PC-3 (cell line): ENCODE data around the gene CHTF18. TPM values are rescaled to one million over a fixed set of nuclear protein-coding genes. Genes with fewer than 3 reads are reported as not detected.

Experiments
- ATAC-seq: fragments of 200-7000 bp; cut with Tn5 transposase; 2 replicates; pipeline ENCODE4 v1.9.1; 2020; ENCODE audit warnings: mild to moderate bottlenecking, moderate library complexity
- BruUV-seq: library from RNA; stranded (reverse); fragments of 400-500 nt; replicated peaks from 2 replicates; lab custom pipeline; 2021; lab: Mats Ljungman, UMichigan
- CTCF ChIA-PET: fragments of 300-600 bp; sonication (Branson Sonifier 250); formaldehyde crosslinking; loops from one replicate; lab custom pipeline; 2022; ENCODE audit warnings: antibody characterized with exemption; lab: Charles Lee
- POLR2A ChIA-PET: fragments of 300-600 bp; sonication (Branson Sonifier 250); formaldehyde crosslinking; loops from one replicate; lab custom pipeline; 2022; ENCODE audit warnings: antibody characterized with exemption; ENCODE audit not compliant: unreplicated experiment; lab: Charles Lee
- DNase-seq: peaks from one replicate; pipeline ENCODE4 v3.0.0-alpha.2; 2015
- H2AFZ ChIP-seq: fragments of 300-600 bp; sonication (generic); 2 replicates; pipeline ENCODE4 v1.6.0; 2016; ENCODE audit warnings: antibody characterized with exemption, low read length
- H3F3A ChIP-seq: fragments of 300-600 bp; sonication (generic); one replicate; pipeline ENCODE4 v1.6.0; 2017; ENCODE audit warnings: antibody characterized with exemption, low read length, control low read depth, mild to moderate bottlenecking; ENCODE audit not compliant: unreplicated experiment
- H3K27ac ChIP-seq: fragments of 300-600 bp; sonication (generic); 2 replicates; pipeline ENCODE4 v1.5.1; 2016; ENCODE audit warnings: mild to moderate bottlenecking, low read length
- H3K27me3 ChIP-seq: fragments of 300-600 bp; sonication (generic); 2 replicates; pipeline ENCODE4 v1.6.1; 2016; ENCODE audit warnings: low read length, mixed read lengths
- H3K36me3 ChIP-seq: fragments of 300-600 bp; sonication (generic); 2 replicates; pipeline ENCODE4 v1.6.1; 2016; ENCODE audit warnings: low read depth, mixed run types, low read length, mixed read lengths
- H3K4me1 ChIP-seq: fragments of 300-600 bp; sonication (generic); 2 replicates; pipeline ENCODE4 v1.5.1; 2016; ENCODE audit warnings: low read length; ENCODE audit not compliant: insufficient read depth
- H3K4me2 ChIP-seq: fragments of 300-600 bp; sonication (generic); 2 replicates; pipeline ENCODE4 v1.6.0; 2016; ENCODE audit warnings: low read length
- H3K4me3 ChIP-seq: fragments of 300-600 bp; sonication (generic); 2 replicates; pipeline ENCODE4 v1.5.1; 2016; ENCODE audit warnings: mild to moderate bottlenecking, low read length, mixed read lengths
- H3K79me2 ChIP-seq: fragments of 300-600 bp; sonication (generic); 2 replicates; pipeline ENCODE4 v1.6.1; 2017; ENCODE audit warnings: low read length, mixed read lengths
- H3K9ac ChIP-seq: fragments of 300-600 bp; sonication (generic); 2 replicates; pipeline ENCODE4 v1.6.0; 2016; ENCODE audit warnings: mild to moderate bottlenecking, low read length
- H3K9me2 ChIP-seq: fragments of 300-600 bp; sonication (generic); replicated peaks from 2 replicates; pipeline ENCODE4 v1.6.1; 2016; ENCODE audit warnings: mixed run types, low read length, mixed read lengths
- H3K9me3 ChIP-seq: fragments of 300-600 bp; sonication (generic); 2 replicates; pipeline ENCODE4 v1.6.1; 2016; ENCODE audit warnings: low read length, mixed read lengths
- H4K20me1 ChIP-seq: fragments of 300-600 bp; sonication (generic); 2 replicates; pipeline ENCODE4 v1.6.1; 2016; ENCODE audit warnings: low read length, mixed read lengths
- CTCF ChIP-seq: fragments of 300-600 bp; sonication (generic); conservative IDR thresholded peaks from 2 replicates; pipeline ENCODE4 v1.5.1; 2017; ENCODE audit warnings: antibody characterized with exemption, low read depth, mild to moderate bottlenecking, low read length
- EZH2 ChIP-seq: fragments of 300-600 bp; sonication (generic); IDR thresholded peaks from one replicate; pipeline ENCODE4 v1.6.1; 2017; ENCODE audit warnings: antibody characterized with exemption, mild to moderate bottlenecking, low read length; ENCODE audit not compliant: unreplicated experiment
- EZH2phosphoT487 ChIP-seq: fragments of 300-600 bp; sonication (generic); IDR thresholded peaks from 2 replicates; pipeline ENCODE4 v1.6.1; 2018; ENCODE audit warnings: mild to moderate bottlenecking, antibody characterized with exemption, low read length, borderline replicate concordance
- intact Hi-C: fragments of 100-400 bp; cut with micrococcal nuclease; formaldehyde crosslinking; loops from 2 replicates; pipeline ENCODE4 v1.9.0; 2023
- total RNA-seq: library from RNA; depleted of rRNA; stranded (reverse); fragments of >200 nt; gene quantifications from 2 replicates; pipeline ENCODE4 v1.2.3, GENCODE V29; 2014

Gene CHTF18
- total RNA-seq, 1 experiment from 2014 or later = 79.0 TPM

- ChIA-PET CTCF (no interaction called here), POLR2A (no interaction called here)
- Histone ChIP-seq H3K9me3 (no peaks in the 10 kb centered on the region), H3K9ac (no peak overlapping the region), H3K9me2 (no peaks in the 10 kb centered on the region), H2AFZ (no peak overlapping the region), H3K4me3 (no peak overlapping the region), H3K27me3 (no peaks in the 10 kb centered on the region), H3F3A (no peaks in the 10 kb centered on the region), H4K20me1 (no peaks in the 10 kb centered on the region), H3K27ac (no peak overlapping the region), H3K79me2 (no peaks in the 10 kb centered on the region), H3K4me2 (no peak overlapping the region), H3K4me1 (no peaks in the 10 kb centered on the region), H3K36me3 (no peaks in the 10 kb centered on the region)
- intact Hi-C loops = no loop called here
- no peak for TF ChIP-seq CTCF
- TF ChIP-seq EZH2phosphoT487 = no peak
- no peak for TF ChIP-seq EZH2
- no peak for DNase-seq
- no peak for ATAC-seq
- BruUV-seq = no TSS peak
Observed at GRCh38 chr16:769184-769784, 19.1 kb upstream of the CHTF18 start.

- H3K4me2 ChIP-seq = no peak overlapping the region
- H3K79me2 ChIP-seq = no peaks in the 10 kb centered on the region
- no peaks in the 10 kb centered on the region for H3K4me1 ChIP-seq
- no peak overlapping the region for H3K27ac ChIP-seq
- H3K9me3 ChIP-seq = no peaks in the 10 kb centered on the region
- H2AFZ ChIP-seq = no peak overlapping the region
- H3K9me2 ChIP-seq = no peaks in the 10 kb centered on the region
- no peak overlapping the region for H3K9ac ChIP-seq
- no peak for ATAC-seq
- intact Hi-C loops = no loop called here
- no peaks in the 10 kb centered on the region for H3F3A ChIP-seq
- no peaks in the 10 kb centered on the region for H3K36me3 ChIP-seq
- H3K27me3 ChIP-seq = no peaks in the 10 kb centered on the region
- BruUV-seq = no TSS peak
- no peaks in the 10 kb centered on the region for H4K20me1 ChIP-seq
- no peak for TF ChIP-seq EZH2
- TF ChIP-seq EZH2phosphoT487 = no peak
- no peak for TF ChIP-seq CTCF
- H3K4me3 ChIP-seq = no peak overlapping the region
- CTCF ChIA-PET = no interaction called here
- POLR2A ChIA-PET = no interaction called here
- no peak for DNase-seq
Observed at GRCh38 chr16:769934-770333, 18.5 kb upstream of the CHTF18 start.

- ChIA-PET CTCF (no interaction called here), POLR2A (no interaction called here)
- no peak overlapping the region for H2AFZ ChIP-seq
- H3K4me1 ChIP-seq = no peaks in the 10 kb centered on the region
- no peak overlapping the region for H3K9ac ChIP-seq
- DNase-seq (no peak), ATAC-seq (no peak)
- H3K4me3 ChIP-seq = no peak overlapping the region
- H3K27ac ChIP-seq = no peak overlapping the region
- no peaks in the 10 kb centered on the region for H3K9me3 ChIP-seq
- H3K27me3 ChIP-seq = no peaks in the 10 kb centered on the region
- no TSS peak for BruUV-seq
- H3K79me2 ChIP-seq = no peaks in the 10 kb centered on the region
- H3K36me3 ChIP-seq = no peaks in the 10 kb centered on the region
- H3F3A ChIP-seq = no peaks in the 10 kb centered on the region
- no peaks in the 10 kb centered on the region for H4K20me1 ChIP-seq
- no peak overlapping the region for H3K4me2 ChIP-seq
- no peak for TF ChIP-seq CTCF
- no peak for TF ChIP-seq EZH2phosphoT487
- no peak for TF ChIP-seq EZH2
- H3K9me2 ChIP-seq = no peaks in the 10 kb centered on the region
- intact Hi-C loops = no loop called here
Observed at GRCh38 chr16:770411-770810, 18.0 kb upstream of the CHTF18 start.
